AG04450 (cell line): ENCODE measurements around the gene SERP2. TPM values are rescaled to one million over a fixed set of nuclear protein-coding genes. Genes with fewer than 3 reads are reported as not detected.

Experiments used
- CTCF ChIA-PET: fragments of 300-600, 350-600 bp; formaldehyde crosslinking; extraction: SDS; loops from one replicate; lab custom pipeline; 2022; ENCODE audit warnings: antibody characterized with exemption, inconsistent platforms; lab: Charles Lee
- POLR2A ChIA-PET: fragments of 350-600 bp; formaldehyde crosslinking; extraction: SDS; loops from one replicate; lab custom pipeline; 2021; ENCODE audit warnings: antibody characterized with exemption, inconsistent platforms; lab: Yijun Ruan, JAX
- DNase-seq: peaks from one replicate; pipeline ENCODE4 v3.0.0-alpha.2; 2011; ENCODE audit warnings: low read depth, low spot score
- H3K27ac ChIP-seq: one replicate; pipeline ENCODE4 v1.5.1; 2012; ENCODE audit warnings: low read depth, low read length, control low read depth
- H3K27me3 ChIP-seq: one replicate; pipeline ENCODE4 v1.6.0; 2012; ENCODE audit warnings: low read length; ENCODE audit not compliant: control insufficient read depth, insufficient read depth
- H3K4me3 ChIP-seq: 2 replicates; pipeline ENCODE4 v1.5.1; 2011; ENCODE audit warnings: mild to moderate bottlenecking, low read depth, low read length, control low read depth
- H3K9me3 ChIP-seq: 2 replicates; pipeline ENCODE4 v1.5.1; 2012; ENCODE audit warnings: low read length; ENCODE audit not compliant: control insufficient read depth, insufficient read depth
- polyA plus RNA-seq: library from polyadenylated mRNA; depleted of rRNA; stranded (reverse); fragments of >200 nt; gene quantifications from 2 replicates; pipeline ENCODE4 v1.2.3, GENCODE V29; 2011
- TF ChIP-seq, protein P1 (sequence below): IDR thresholded peaks from 2 replicates; pipeline ENCODE4 v1.5.1; 2011; ENCODE audit warnings: low read depth, low read length, control low read depth, inconsistent platforms

Gene SERP2
- polyA plus RNA-seq, 1 experiment = 5.0 TPM

DNA sequence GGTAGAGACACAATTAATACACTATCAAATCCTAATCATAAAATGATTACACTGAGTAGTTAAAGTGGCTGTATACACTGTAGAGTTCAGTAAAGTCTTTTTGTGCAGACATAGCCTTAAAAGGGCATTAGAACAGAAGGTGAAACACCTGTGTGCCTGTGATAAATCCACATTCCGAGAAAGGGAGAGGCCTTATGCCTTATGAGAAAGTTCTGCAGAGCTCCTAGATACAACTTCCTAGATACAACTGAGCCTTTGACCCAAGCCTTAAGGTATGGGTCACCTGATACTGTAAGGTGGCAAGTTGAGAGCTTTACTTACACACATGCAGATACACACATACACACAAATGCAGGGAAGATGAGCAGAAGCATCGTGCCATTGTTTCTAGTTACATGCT is 6.3 kb downstream of the SERP2 start:
- CTCF ChIA-PET = no interaction called here
- TF ChIP-seq, protein P1, sequence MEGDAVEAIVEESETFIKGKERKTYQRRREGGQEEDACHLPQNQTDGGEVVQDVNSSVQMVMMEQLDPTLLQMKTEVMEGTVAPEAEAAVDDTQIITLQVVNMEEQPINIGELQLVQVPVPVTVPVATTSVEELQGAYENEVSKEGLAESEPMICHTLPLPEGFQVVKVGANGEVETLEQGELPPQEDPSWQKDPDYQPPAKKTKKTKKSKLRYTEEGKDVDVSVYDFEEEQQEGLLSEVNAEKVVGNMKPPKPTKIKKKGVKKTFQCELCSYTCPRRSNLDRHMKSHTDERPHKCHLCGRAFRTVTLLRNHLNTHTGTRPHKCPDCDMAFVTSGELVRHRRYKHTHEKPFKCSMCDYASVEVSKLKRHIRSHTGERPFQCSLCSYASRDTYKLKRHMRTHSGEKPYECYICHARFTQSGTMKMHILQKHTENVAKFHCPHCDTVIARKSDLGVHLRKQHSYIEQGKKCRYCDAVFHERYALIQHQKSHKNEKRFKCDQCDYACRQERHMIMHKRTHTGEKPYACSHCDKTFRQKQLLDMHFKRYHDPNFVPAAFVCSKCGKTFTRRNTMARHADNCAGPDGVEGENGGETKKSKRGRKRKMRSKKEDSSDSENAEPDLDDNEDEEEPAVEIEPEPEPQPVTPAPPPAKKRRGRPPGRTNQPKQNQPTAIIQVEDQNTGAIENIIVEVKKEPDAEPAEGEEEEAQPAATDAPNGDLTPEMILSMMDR = no peak
- no peak overlapping the region for H3K4me3 ChIP-seq
- H3K9me3 ChIP-seq = no peaks in the 10 kb centered on the region
- DNase-seq = no peak
- POLR2A ChIA-PET = no interaction called here
- no peak overlapping the region for H3K27ac ChIP-seq
- no peaks in the 10 kb centered on the region for H3K27me3 ChIP-seq

- H3K4me3 ChIP-seq = no peak overlapping the region
- no peaks in the 10 kb centered on the region for H3K27me3 ChIP-seq
- ChIA-PET POLR2A (no interaction called here), CTCF (no interaction called here)
- H3K9me3 ChIP-seq = no peaks in the 10 kb centered on the region
- DNase-seq = no peak
- TF ChIP-seq, protein P1 = no peak
- H3K27ac ChIP-seq = no peak overlapping the region
These were observed 7.0 kb downstream of the SERP2 start for GRCh38 chr13:44380404-44381165.

GRCh38 chr13:44382635-44383145 is 9.1 kb downstream of the SERP2 start:
- CTCF ChIA-PET = no interaction called here
- no peak for DNase-seq
- POLR2A ChIA-PET = no interaction called here

GRCh38 chr13:44383945-44384344 is 10.3 kb downstream of the SERP2 start:
- H3K4me3 ChIP-seq = no peak overlapping the region
- H3K9me3 ChIP-seq = no peaks in the 10 kb centered on the region
- POLR2A ChIA-PET = no interaction called here
- no peak for DNase-seq
- no peak overlapping the region for H3K27ac ChIP-seq
- CTCF ChIA-PET = no interaction called here
- TF ChIP-seq, protein P1 = no peak
- H3K27me3 ChIP-seq = no peaks in the 10 kb centered on the region

More at GRCh38 chr13:44382635-44383145, 9.1 kb downstream of the SERP2 start:
- Histone ChIP-seq H3K27ac (no peak overlapping the region), H3K27me3 (no peaks in the 10 kb centered on the region), H3K4me3 (no peak overlapping the region), H3K9me3 (no peaks in the 10 kb centered on the region)
- TF ChIP-seq, protein P1 = no peak

DNA sequence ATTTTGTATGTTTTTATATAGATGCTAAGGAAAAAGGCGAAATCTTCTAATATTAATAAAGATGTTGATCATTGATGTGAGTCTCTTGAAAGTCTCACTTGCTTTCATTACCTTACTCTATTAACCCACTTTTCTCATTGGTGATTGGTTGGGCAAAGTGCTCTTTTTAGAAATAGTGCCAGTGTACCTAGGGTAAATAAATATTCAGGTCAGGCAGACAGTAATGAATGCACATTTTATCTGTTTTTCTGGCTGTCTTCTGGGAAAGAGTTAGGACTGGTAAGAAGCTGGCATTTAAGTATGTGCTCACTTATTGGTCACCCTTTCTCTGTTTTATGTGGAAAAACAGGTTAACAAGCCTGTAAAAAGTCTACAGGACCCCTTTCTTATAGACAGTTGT is 11.2 kb downstream of the SERP2 start:
- CTCF ChIA-PET = no interaction called here
- no peak overlapping the region for H3K27ac ChIP-seq

More for the DNA sequence above, 11.2 kb downstream of the SERP2 start:
- Histone ChIP-seq H3K9me3 (no peaks in the 10 kb centered on the region), H3K4me3 (no peak overlapping the region), H3K27me3 (no peaks in the 10 kb centered on the region)
- TF ChIP-seq, protein P1 = no peak
- DNase-seq = no peak
- POLR2A ChIA-PET = no interaction called here
